Adrenal gland (tissue), 12 donors: ENCODE results near the gene TUBA4B. TPM values are rescaled to one million over a fixed set of nuclear protein-coding genes. Genes with fewer than 3 reads are reported as not detected.

Experiments used
- DNase-seq, 7 donors: peaks; one replicate each; pipeline ENCODE4 v3.0.0-alpha.2; 2019 to 2020
- H3K27ac ChIP-seq, 5 donors: fragments of 200-600 bp; sonication (generic) in 4 of 5; 1 replicate in 3 of 5; 2 replicates in 2 of 5; pipeline versions ENCODE4 v1.5.1 to v1.8.0; 2016 to 2020; ENCODE audit warnings: mild to moderate bottlenecking in 1 of 5
- H3K27me3 ChIP-seq: fragments of 200-600 bp; 2 replicates; pipeline ENCODE4 v1.8.0; 2021
- H3K36me3 ChIP-seq, 2 donors: fragments of 200-600 bp; replicated peaks in 1 of 2; 1 replicate in 1 of 2; 2 replicates in 1 of 2; pipeline versions ENCODE4 v1.5.1 to v1.8.0; 2018 to 2022
- H3K4me1 ChIP-seq, 2 donors: fragments of 200-600 bp; replicated peaks in 1 of 2; 1 replicate in 1 of 2; 2 replicates in 1 of 2; pipeline versions ENCODE4 v1.5.1 to v1.8.0; 2018 to 2021
- H3K4me3 ChIP-seq, 4 donors: fragments of 200-600 bp; sonication (generic) in 3 of 4; one replicate each; pipeline ENCODE4 v1.5.1; 2016 to 2018
- H3K9me3 ChIP-seq, 3 donors: fragments of 200-600 bp; sonication (generic) in 1 of 3; replicated peaks in 1 of 3; 1 replicate in 2 of 3; 2 replicates in 1 of 3; pipeline versions ENCODE4 v1.5.1 to v1.8.0; 2016 to 2021
- POLR2A ChIP-seq, 2 donors: fragments of 450-650 bp; IDR thresholded peaks; one replicate each; pipeline ENCODE4 v1.6.1; 2017; ENCODE audit warnings: antibody characterized with exemption in 2 of 2, mild to moderate bottlenecking in 2 of 2, moderate library complexity in 1 of 2
- WGBS, 4 donors: extraction: QIAGEN DNeasy Blood & Tissue Kit in 2 of 4; methylation state at CpG; one replicate each; pipeline versions ENCODE4 v1.1.5 to v1.1.7; 2013 to 2017; 5-methylcytosine and 5-hydroxymethylcytosine counted together
- intact Hi-C, 2 donors: fragments of 100-400 bp; cut with DNase I; formaldehyde crosslinking; loops; one replicate each; pipeline versions ENCODE4 v1.14.1 to v1.15.0; 2022 to 2023
- microRNA counts, 2 donors: library from miRNA; unstranded; fragments of <30 nt; microRNA quantifications; one replicate each; lab custom pipeline; 2016
- microRNA-seq, 3 donors: library from miRNA; unstranded; fragments of <30 nt; microRNA quantifications; one replicate each; pipeline ENCODE4, GENCODE V29; 2017 to 2020
- polyA plus RNA-seq, 3 donors: library from polyadenylated mRNA; stranded (reverse); fragments of 200-250 nt in 2 of 3; fragments of 350-450 nt in 1 of 3; fragmentation: Illumina TruSeq in 1 of 3; extraction: RNeasy Lipid Tissue Mini Kit (QIAGEN cat#74804) in 1 of 3; gene quantifications; one replicate each; pipeline ENCODE4 v1.2.3, GENCODE V29; 2013 to 2014
- small RNA-seq, 2 donors: library from RNA; depleted of rRNA; stranded (forward); fragments of <200 nt; gene quantifications; one replicate each; pipeline ENCODE3, GENCODE V24; 2016
- total RNA-seq, 9 donors: library from RNA; depleted of rRNA in 4 of 9; stranded (reverse); fragments of >200 nt in 4 of 9; fragments of 120-200 nt in 1 of 9; fragmentation: NEBNext Ultra II Directional in 1 of 9; extraction: Animal tissue kit (Norgen Biotek cat#: 25700) in 1 of 9; gene quantifications; one replicate each; pipeline versions ENCODE4 v1.1.0 to v1.2.4, GENCODE V29; 2013 to 2023
- TF ChIP-seq, protein P1 (sequence below), 6 experiments: fragments of 450-650 bp in 4 of 6; fragments of 200-600 bp in 2 of 6; sonication (generic) in 1 of 6; IDR thresholded peaks; 1 replicate in 5 of 6; 2 replicates in 1 of 6; pipeline versions ENCODE4 v1.5.1 to v1.8.0; 2016 to 2021; ENCODE audit warnings: antibody characterized with exemption in 6 of 6, mild to moderate bottlenecking in 2 of 6, moderate library complexity in 1 of 6
- donor health status: healthy with polysubstance abuse.
- donor health status: Bipolar disorder and iron deficiency.
- donor health status: DM: yes; HTN: yes; CAD: no.
- donor health status: DM: no; HTN: no; CAD: no.
- donor health status: DM: no; HTN: no; CAD: no.
- donor health status: DM: yes; HTN: yes; CAD: no.

Gene TUBA4B
- total and polyA plus RNA-seq, 12 donors: 0.07 to 0.14 TPM; not detected in 10

- H3K27ac ChIP-seq: no peak overlapping the region
- no peak overlapping the region for H3K4me3 ChIP-seq
- WGBS, 4 donors: 83 to 91% (median 87%) methylated on average over 16 of the region's 16 CpGs
- intact Hi-C loops: no loop called here
- H3K9me3 ChIP-seq: no peaks in the 10 kb centered on the region
- H3K4me1 ChIP-seq: no peaks in the 10 kb centered on the region
- TF ChIP-seq, protein P1, sequence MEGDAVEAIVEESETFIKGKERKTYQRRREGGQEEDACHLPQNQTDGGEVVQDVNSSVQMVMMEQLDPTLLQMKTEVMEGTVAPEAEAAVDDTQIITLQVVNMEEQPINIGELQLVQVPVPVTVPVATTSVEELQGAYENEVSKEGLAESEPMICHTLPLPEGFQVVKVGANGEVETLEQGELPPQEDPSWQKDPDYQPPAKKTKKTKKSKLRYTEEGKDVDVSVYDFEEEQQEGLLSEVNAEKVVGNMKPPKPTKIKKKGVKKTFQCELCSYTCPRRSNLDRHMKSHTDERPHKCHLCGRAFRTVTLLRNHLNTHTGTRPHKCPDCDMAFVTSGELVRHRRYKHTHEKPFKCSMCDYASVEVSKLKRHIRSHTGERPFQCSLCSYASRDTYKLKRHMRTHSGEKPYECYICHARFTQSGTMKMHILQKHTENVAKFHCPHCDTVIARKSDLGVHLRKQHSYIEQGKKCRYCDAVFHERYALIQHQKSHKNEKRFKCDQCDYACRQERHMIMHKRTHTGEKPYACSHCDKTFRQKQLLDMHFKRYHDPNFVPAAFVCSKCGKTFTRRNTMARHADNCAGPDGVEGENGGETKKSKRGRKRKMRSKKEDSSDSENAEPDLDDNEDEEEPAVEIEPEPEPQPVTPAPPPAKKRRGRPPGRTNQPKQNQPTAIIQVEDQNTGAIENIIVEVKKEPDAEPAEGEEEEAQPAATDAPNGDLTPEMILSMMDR (IDR thresholded peaks at IDR 0.05): no peak
- TF ChIP-seq POLR2A (IDR thresholded peaks at IDR 0.05): no peak
- no peaks in the 10 kb centered on the region for H3K36me3 ChIP-seq
- peaks cover 6% of the 10 kb centered on the region for H3K27me3 ChIP-seq
- DNase-seq: no peak
Measured at GRCh38 chr2:219314804-219315468, 61.9 kb downstream of the TUBA4B start.

MicroRNAs encoded within 50 kb of the gene (microRNA counts, 767-probe panel; counts per million panel counts)
- microRNA hsa-miR-153 (lab: Ali Mortazavi, UCI): 0 counts per million in 2 donors

Small RNA genes lying within 50 kb of the gene (microRNA-seq; reads per million reads assigned to microRNA genes)
- 0 reads per million in 3 donors for gene MIR153-1

Small RNA genes lying within 50 kb of the gene (small RNA-seq; reads per million reads assigned to genes)
- gene MIR153-1: 0.12 to 0.67 reads per million in 2 donors

Other genes starting within 250 kb of the TUBA4B start
- under 1 TPM in 2 of 9 donors, not detected in 7; 0.04 to 0.06 TPM for gene CFAP65, start 211.7 kb upstream of the TUBA4B start, total RNA-seq
- gene CFAP65, start 211.7 kb upstream of the TUBA4B start, polyA plus RNA-seq: under 1 TPM; 0.05 to 0.16 (median 0.10) TPM
- gene IHH, start 192.3 kb upstream of the TUBA4B start, total RNA-seq: under 1 TPM in 1 of 9 donors, not detected in 8; 0.11 TPM
- under 1 TPM in 1 of 3 donors, not detected in 2; 0.17 TPM for gene IHH, start 192.3 kb upstream of the TUBA4B start, polyA plus RNA-seq
- 10 to 100 TPM; 11.9 to 22.9 (median 17.8) TPM for gene NHEJ1, start 92.4 kb upstream of the TUBA4B start, total RNA-seq
- 10 to 100 TPM in 1 of 3 donors, 1 to 10 TPM in 2; 5.7 to 26.0 (median 7.1) TPM for gene NHEJ1, start 92.4 kb upstream of the TUBA4B start, polyA plus RNA-seq
- 1 to 10 TPM in 2 of 9 donors, under 1 TPM in 5, not detected in 2; 0.14 to 2.9 (median 0.83) TPM for gene SLC23A3, start 83.2 kb upstream of the TUBA4B start, total RNA-seq
- 1 to 10 TPM in 1 of 3 donors, under 1 TPM in 2; 0.11 to 4.3 (median 0.84) TPM for gene SLC23A3, start 83.2 kb upstream of the TUBA4B start, polyA plus RNA-seq
- gene CNPPD1, start 76.3 kb upstream of the TUBA4B start, total RNA-seq: 100 to 1,000 TPM in 6 of 9 donors, 10 to 100 TPM in 3; 32.6 to 137 (median 110) TPM
- 10 to 100 TPM; 46.9 to 62.7 (median 61.0) TPM for gene CNPPD1, start 76.3 kb upstream of the TUBA4B start, polyA plus RNA-seq
- gene RETREG2, start 75.0 kb upstream of the TUBA4B start, total RNA-seq: 100 to 1,000 TPM in 5 of 9 donors, 10 to 100 TPM in 4; 63.3 to 159 (median 114) TPM
- gene RETREG2, start 75.0 kb upstream of the TUBA4B start, polyA plus RNA-seq: 10 to 100 TPM; 30.1 to 63.3 (median 47.6) TPM
- gene ZFAND2B, start 46.5 kb upstream of the TUBA4B start, total RNA-seq: 100 to 1,000 TPM in 1 of 9 donors, 10 to 100 TPM in 8; 28.7 to 156 (median 34.5) TPM
- 10 to 100 TPM; 24.7 to 85.5 (median 48.3) TPM for gene ZFAND2B, start 46.5 kb upstream of the TUBA4B start, polyA plus RNA-seq
- gene ABCB6, start 34.3 kb upstream of the TUBA4B start, total RNA-seq: 10 to 100 TPM; 10.1 to 85.1 (median 26.8) TPM
- 10 to 100 TPM; 22.4 to 73.3 (median 71.2) TPM for gene ABCB6, start 34.3 kb upstream of the TUBA4B start, polyA plus RNA-seq
- 10 to 100 TPM; 27.3 to 73.1 (median 57.8) TPM for gene ATG9A, start 23.6 kb upstream of the TUBA4B start, total RNA-seq
- gene ATG9A, start 23.6 kb upstream of the TUBA4B start, polyA plus RNA-seq: 10 to 100 TPM; 13.0 to 37.6 (median 26.5) TPM
- gene ANKZF1, start 23.4 kb upstream of the TUBA4B start, total RNA-seq: 10 to 100 TPM; 11.5 to 60.1 (median 36.8) TPM
- gene ANKZF1, start 23.4 kb upstream of the TUBA4B start, polyA plus RNA-seq: 10 to 100 TPM; 15.0 to 93.1 (median 50.4) TPM
- gene GLB1L, start 7.8 kb upstream of the TUBA4B start, total RNA-seq: 10 to 100 TPM in 7 of 9 donors, 1 to 10 TPM in 2; 6.3 to 25.0 (median 14.2) TPM
- 10 to 100 TPM; 12.6 to 18.1 (median 14.9) TPM for gene GLB1L, start 7.8 kb upstream of the TUBA4B start, polyA plus RNA-seq
- 10 to 100 TPM; 19.2 to 55.8 (median 26.8) TPM for gene STK16, start 7.8 kb upstream of the TUBA4B start, total RNA-seq
- gene STK16, start 7.8 kb upstream of the TUBA4B start, polyA plus RNA-seq: 10 to 100 TPM; 24.7 to 27.1 (median 26.8) TPM
- 100 to 1,000 TPM in 1 of 9 donors, 10 to 100 TPM in 8; 16.6 to 207 (median 26.4) TPM for gene TUBA4A, start 675 bp downstream of the TUBA4B start, total RNA-seq
- 100 to 1,000 TPM in 1 of 3 donors, 10 to 100 TPM in 2; 13.4 to 741 (median 39.6) TPM for gene TUBA4A, start 675 bp downstream of the TUBA4B start, polyA plus RNA-seq
- gene DNAJB2, start 26.1 kb downstream of the TUBA4B start, total RNA-seq: 100 to 1,000 TPM in 8 of 9 donors, 10 to 100 TPM in 1; 80.6 to 180 (median 134) TPM
- gene DNAJB2, start 26.1 kb downstream of the TUBA4B start, polyA plus RNA-seq: 100 to 1,000 TPM; 126 to 201 (median 145) TPM
- 100 to 1,000 TPM in 1 of 9 donors, 10 to 100 TPM in 2, 1 to 10 TPM in 4, under 1 TPM in 1, not detected in 1; 0.39 to 106 (median 8.9) TPM for gene PTPRN, start 56.2 kb downstream of the TUBA4B start, total RNA-seq
- 10 to 100 TPM in 2 of 3 donors, 1 to 10 TPM in 1; 8.5 to 45.3 (median 26.7) TPM for gene PTPRN, start 56.2 kb downstream of the TUBA4B start, polyA plus RNA-seq
- not detected for gene RESP18, start 79.5 kb downstream of the TUBA4B start, total RNA-seq
- not detected for gene RESP18, start 79.5 kb downstream of the TUBA4B start, polyA plus RNA-seq
- gene DNPEP, start 134.7 kb downstream of the TUBA4B start, total RNA-seq: 10 to 100 TPM; 33.5 to 59.2 (median 50.6) TPM
- 100 to 1,000 TPM in 1 of 3 donors, 10 to 100 TPM in 2; 30.0 to 107 (median 93.9) TPM for gene DNPEP, start 134.7 kb downstream of the TUBA4B start, polyA plus RNA-seq
- 10 to 100 TPM in 3 of 9 donors, 1 to 10 TPM in 5, under 1 TPM in 1; 0.94 to 46.5 (median 7.9) TPM for gene DES, start 165.1 kb downstream of the TUBA4B start, total RNA-seq
- gene DES, start 165.1 kb downstream of the TUBA4B start, polyA plus RNA-seq: 100 to 1,000 TPM in 1 of 3 donors, 10 to 100 TPM in 2; 58.4 to 283 (median 60.1) TPM
- 10 to 100 TPM in 1 of 9 donors, 1 to 10 TPM in 6, under 1 TPM in 2; 0.66 to 14.8 (median 4.1) TPM for gene SPEG, start 181.6 kb downstream of the TUBA4B start, total RNA-seq
- 100 to 1,000 TPM in 1 of 3 donors, 10 to 100 TPM in 1, 1 to 10 TPM in 1; 4.3 to 178 (median 40.1) TPM for gene SPEG, start 181.6 kb downstream of the TUBA4B start, polyA plus RNA-seq
- 10 to 100 TPM; 23.0 to 60.6 (median 26.7) TPM for gene GMPPA, start 245.6 kb downstream of the TUBA4B start, total RNA-seq
- gene GMPPA, start 245.6 kb downstream of the TUBA4B start, polyA plus RNA-seq: 10 to 100 TPM; 36.8 to 72.2 (median 38.5) TPM